ENCODE measurements around the gene CLPTM1L.
"Not testable (repeated sequence)": the region's sequence is repeated elsewhere in the genome, so short reads cannot be mapped to it uniquely, and the experiment has no call there.

The CLPTM1L gene

DNA sequence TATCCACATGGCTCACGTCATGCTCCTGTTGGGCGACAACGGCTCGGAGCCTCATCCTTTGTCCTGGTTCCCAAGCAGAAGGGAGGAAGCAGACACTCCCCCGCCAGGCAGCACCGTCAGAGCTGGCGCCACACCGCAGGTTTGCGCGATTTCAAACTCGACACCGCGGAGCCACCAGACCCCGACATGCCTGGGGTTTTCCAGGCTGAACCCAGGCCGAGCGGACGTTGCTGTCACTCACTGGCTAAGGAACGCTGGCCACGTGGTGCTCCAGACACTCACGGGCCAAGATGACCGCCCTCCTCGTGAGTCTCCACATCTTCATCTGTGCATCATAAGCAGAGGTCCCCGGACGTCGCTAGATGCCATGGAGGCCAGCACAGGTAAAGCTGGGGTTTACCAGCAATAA lies 59.0 kb downstream of the CLPTM1L start:
- DNase-seq = no peak

DNA sequence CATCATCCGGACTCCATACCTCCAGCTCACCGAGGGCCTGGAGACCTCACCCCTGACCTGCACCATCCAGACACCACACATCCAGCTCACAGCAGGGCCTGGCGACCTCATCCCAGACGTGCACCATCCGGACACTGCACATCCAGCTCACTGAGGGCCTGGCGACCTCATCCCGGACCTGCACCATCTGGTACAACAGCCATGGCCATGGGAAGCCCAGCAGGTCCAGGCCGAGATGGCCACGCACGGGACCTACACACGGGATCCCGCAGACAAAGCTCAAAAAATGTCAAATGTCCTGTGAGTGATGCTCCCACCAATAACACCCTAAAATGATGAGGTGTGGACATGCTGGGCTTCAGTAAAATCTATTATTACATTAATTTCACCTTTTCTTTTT lies 59.8 kb downstream of the CLPTM1L start:
- no peak for DNase-seq

DNA sequence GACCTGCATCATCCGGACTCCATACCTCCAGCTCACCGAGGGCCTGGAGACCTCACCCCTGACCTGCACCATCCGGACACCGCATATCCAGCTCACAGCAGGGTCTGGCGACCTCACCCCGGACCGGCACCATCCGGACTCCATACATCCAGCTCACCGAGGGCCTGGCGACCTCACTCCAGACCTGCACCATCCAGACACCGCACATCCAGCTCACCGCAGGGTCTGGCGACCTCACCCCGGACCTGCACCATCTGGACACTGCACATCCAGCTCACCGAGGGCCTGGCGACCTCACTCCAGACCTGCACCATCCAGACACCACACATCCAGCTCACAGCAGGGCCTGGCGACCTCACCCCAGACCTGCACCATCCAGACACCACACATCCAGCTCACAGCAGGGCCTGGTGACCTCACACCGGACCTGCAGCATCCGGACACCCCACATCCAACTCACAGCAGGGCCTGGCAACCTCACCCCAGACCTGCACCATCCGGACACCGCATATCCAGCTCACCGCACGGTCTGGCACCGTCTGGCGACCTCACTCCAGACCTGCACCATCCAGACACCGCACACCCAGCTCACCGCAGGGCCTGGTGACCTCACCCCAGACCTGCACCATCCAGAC lies 60.4 kb downstream of the CLPTM1L start:
- not testable (repeated sequence) for DNase-seq

DNA sequence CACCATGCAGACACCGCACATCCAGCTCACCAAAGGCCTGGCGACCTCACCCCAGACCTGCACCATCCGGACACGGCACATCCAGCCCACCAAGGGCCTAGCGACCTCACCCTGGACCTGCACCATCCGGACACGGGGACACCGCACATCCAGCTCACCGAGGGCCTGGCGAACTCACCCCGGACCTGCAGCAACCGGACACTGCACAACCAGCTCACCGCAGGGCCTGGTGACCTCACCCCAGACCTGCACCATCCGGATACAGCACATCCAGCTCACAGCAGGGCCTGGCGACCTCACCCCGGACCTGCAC lies 61.2 kb downstream of the CLPTM1L start:
- DNase-seq = not testable (repeated sequence)

DNA sequence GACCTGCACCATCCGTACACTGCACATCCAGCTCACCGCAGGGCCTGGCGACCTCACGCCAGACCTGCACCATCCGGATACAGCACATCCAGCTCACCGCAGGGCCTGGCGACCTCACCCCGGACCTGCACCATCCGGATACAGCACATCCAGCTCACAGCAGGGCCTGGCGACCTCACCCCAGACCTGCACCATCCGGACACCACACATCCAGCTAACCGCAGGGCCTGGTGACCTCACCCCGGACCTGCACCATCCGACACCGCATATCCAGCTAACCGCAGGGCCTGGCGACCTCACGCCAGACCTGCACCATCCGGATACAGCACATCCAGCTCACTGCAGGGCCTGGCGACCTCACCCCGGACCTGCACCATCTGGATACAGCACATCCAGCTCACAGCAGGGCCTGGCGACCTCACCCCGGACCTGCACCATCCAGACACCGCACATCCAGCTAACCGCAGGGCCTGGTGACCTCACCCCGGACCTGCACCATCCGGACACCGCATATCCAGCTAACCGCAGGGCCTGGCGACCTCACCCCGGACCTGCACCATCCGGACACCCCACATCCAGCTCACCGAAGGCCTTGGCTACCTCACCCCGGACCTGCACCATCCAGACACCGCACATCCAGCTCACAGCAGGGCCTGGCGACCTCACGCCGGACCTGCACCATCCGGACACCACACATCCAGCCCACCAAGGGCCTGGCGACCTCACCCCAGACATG lies 61.7 kb downstream of the CLPTM1L start:
- DNase-seq = not testable (repeated sequence)

DNA sequence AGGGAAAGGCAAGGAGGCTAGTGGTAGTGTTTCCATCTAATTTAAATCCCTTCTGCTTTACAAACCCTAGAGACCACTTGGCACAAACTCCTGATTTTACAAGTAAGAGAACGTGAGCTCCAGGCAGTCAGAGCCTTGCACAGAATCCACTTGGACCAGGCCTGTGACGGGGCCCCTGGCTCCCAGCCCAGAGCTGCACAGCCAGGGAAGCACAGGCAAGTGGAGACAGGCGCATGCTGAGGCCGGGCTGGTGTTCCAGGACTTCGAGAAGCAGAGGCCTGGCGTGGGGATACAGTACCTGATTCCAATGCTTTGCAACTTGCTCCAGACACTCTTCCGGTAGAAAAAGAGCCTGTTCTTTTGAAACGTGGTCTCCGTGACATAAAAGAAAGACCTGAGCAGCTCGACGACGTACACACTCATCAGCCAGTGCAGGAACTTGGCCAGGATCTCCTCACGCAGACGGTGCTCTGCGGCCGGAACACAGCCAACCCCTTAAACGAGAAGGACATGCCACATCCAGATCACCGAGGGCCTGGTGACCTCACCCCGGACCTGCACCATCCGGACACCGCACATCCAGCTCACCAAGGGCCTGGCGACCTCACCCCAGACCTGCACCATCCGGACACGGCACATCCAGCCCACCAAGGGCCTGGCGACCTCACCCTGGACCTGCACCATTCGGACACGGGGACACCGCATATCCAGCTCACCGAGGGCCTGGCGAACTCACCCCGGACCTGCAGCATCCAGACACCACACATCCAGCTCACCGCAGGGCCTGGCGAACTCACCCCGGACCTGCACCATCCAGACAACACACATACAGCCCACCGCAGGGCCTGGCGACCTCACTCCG lies 62.5 kb downstream of the CLPTM1L start:
- DNase-seq = no peak

DNA sequence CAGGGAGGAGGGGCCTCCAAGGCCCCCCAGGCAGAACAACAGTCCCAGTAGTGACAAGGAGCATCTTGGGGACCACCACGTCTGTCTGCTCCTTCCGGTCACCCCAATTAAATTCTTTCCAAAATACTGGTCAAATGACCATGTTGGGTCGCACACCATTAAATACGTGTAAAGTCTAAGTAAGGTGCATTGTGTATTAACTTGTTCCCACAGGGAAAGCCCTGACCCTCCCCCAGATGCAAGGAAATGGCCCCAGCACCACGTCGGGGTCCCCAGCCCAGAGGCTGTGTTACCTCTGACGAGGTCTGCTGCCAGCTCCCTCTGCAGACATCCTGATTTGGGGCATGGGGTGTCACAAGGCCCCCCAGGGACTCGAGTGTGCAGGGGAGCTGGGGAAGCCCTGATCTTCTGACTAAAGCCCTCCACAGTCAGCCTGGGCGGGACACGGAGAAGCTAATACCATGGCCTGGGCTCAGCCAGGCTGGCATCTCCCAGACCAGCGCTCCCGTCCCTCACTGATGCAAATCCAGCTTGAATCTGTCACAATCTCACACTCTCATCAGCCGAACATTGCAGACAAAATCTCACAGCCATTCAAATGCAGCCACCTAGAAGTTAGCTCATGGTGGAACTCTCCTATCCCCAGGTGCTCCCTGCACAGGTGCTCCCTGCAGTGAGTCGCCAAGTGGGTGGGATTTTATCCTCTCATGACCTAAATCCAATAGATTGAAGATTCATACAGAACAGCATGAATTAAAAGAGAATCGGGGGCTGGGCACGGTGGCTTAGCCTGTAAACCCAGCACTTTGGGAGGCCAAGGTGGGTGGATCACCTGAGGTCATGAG lies 63.6 kb downstream of the CLPTM1L start:
- DNase-seq = no peak

DNA sequence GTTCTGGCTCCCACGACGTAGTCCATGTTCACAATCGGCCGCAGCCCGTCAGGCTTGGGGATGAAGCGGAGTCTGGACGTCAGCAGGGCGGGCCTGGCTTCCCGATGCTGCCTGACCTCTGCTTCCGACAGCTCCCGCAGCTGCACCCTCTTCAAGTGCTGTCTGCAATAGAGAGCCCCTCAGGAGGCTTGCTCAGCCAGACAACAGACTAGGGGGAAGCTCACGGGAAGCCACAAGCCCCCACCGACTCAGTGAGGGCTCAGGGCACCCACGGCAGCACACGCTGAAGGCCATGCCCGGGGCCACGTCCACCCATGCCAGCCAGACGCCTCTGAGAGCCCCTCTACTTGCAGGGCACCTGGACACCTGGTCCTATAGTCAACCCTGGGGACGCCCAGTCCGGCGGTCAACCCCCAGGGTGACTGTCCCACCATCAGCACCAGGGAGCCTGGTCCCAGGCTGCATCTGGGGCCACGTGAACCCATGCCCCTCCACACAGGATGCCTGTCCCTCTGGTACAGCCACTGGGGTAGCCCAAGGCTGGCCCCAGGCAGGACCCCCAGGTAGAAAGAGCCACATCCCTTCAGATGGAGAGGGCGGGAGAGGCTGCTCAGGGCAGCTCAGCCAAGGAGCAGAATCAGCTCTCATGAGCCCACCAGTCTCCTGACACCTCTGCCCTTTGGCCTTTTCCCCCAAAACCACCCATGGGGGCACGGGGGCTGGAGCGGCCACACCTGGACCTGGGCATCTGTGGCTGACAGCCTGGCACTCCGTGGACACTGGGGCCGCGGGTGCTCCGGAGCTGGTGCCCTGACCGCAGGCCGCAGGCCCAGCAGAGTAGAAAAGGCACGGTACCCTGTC lies 64.5 kb downstream of the CLPTM1L start:
- no peak for DNase-seq

DNA sequence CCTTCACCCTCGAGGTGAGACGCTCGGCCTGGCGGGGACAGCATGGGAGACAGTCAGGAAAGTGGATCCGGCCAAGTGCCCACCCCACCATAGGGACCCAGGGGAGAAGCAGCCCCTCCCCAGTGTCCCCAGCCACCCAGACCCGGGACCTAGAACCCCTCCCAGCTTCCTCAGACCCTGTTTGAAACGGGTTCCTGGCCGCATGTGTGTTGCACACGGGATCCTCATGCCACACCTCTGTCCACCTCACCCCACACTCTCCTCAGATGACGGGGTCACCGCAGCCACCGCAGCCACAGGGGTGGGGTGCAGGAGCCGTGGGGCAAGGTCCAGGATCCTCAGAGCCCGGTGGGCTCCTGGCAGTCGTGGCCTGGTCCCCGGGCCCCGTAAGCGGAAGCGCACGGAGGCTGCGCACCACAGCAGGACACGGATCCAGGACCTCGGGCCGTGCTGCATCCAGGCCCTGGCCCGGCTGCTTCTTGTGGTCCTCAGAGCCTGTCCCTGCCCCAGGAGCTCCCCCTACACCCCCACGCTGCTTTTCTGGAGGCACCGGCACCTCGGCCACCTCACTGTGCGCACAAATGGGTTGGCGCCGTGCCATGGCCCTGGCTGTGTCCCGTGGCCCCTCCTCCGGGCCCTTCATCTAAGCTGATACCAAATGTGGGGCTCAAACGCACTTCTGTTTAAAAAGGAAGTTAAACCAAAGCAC lies 65.3 kb downstream of the CLPTM1L start:
- DNase-seq = no peak

DNA sequence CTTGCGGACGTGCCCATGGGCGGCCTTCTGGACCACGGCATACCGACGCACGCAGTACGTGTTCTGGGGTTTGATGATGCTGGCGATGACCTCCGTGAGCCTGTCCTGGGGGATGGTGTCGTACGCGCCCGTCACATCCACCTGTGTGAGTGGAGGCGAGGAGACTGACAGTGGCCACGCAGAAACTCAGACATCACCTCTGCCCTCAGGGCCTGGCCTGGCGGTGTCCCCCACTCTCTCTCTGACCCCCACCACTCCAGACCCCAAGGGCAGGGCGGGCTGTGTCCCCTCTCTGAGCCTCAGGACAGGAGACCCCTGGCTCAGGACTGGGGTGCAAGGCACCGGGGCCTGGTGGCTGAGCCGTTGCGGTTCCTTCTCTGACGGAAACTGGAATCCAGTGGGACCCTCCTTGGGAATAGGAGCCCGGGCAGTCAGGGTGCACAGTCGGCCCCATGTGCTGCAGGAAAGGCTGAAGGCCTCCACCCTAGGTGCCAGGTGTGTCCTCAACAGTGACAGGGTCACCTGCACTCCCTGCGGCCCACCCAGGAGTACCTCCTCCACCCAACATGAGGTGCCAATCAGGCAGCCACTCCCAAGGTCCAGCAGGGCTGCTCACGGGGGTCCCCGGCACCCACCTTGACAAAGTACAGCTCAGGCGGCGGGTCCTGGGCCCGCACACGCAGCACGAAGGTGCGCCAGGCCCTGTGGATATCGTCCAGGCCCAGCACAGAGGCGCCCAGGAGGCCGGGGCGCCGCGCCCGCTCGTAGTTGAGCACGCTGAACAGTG lies 66.0 kb downstream of the CLPTM1L start:
- DNase-seq = no peak

DNA sequence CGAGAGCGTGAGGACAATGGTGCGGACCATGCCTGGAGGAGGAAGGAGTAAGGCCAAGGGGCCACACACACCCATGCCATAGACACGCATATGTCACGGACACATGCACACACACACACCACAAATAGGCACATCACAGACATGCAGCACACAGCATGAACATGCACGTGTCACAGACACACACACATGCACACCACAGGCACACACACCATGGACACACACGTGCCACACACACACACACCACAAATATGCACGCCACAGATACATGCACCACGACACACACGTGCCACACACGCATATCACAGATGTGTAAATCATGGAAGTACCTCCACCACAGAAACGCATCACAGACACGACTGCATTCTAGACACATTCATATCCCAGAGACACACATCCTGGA lies 66.7 kb downstream of the CLPTM1L start:
- DNase-seq = no peak

DNA sequence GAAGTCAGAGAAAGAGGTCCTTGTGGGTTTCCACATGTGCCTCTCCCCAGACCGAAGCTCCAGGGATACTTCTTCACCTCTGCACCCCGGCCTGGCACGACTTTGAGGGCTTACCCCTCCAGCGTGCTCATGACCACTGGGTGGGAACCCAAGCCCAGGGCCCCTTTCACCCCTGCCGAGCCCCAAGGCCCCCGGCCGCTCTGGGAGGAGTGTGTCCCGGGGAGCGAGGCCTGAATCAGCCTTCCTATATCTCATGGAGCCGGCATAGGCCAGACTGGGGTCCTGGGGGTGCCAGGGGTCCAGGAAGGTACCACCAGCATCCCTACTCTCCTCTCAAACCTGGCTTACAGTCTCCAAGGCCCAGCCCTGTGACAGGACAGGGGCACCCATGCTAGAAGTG lies 67.1 kb downstream of the CLPTM1L start:
- no peak for DNase-seq

DNA sequence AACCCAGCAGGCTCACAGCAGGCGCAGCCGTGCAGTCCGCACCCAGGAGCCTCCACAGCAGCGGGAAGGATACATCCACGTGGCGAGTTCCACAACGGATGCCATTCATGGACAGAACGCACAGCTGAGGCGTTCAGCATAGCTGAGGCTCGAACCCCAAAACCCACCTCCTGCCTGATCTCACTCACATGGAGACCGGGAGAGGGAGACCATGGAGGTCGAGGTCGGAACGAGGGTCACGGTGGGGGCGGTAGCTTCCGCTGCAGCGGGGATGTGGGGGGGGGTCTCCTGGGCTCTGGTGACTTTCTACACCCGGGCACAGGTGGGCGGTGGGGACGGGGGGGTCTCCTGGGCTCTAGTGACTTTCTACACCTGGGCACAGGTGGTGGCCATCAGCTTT lies 67.6 kb downstream of the CLPTM1L start:
- no peak for DNase-seq

DNA sequence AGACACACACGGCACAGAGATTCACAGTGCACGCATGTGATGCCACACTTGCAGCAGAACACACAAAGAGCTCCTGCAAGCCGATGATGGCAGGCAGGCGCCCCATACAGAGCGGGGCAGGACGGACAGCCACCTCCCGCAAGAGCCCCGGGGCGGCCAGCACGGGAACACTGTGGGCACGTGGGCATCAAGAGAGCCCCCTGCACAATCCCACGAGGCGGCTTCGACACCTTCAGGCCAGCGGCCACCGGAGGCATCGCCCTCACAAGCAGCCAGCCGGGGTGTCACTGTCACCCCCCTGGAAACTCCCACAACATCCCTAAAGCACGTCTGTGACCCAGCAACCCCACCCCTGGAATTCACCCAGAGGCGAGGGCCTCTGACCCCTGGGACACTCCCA lies 68.0 kb downstream of the CLPTM1L start:
- no peak for DNase-seq

DNA sequence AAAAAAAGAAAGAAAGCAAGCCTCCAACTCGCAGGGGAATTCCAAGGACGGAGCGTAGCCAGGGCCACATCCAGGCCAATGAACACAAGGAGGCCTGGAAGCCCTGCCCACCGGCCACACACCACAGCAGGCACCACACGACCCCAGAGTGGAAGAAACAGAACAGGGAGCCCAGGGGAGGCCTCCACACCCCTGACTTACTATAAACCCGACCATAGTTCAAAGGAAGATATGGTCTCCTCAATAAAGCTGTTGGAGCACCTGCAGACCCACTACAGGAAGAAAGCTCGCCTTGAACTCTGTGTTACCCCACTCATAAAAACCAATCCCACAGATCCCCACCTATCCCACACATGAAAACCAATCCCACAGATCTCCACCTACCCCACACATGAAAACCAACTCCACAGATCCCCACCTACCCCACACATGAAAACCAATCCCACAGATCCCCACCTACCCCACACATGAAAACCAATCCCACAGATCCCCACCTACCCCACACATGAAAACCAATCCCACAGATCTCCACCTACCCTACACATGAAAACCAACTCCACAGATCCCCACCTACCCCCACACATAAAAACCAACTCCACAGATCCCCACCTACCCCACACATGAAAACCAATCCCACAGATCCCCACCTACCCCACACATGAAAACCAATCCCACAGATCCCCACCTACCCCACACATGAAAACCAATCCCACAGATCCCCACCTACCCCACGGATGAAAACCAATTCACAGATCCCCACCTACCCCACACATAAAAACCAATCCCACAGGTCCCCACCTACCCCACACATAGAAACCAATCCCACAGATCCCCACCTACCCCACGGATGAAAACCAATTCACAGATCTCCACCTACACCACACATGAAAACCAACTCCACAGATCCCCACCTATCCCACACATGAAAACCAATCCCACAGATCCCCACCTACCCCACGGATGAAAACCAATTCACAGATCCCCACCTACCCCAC lies 69.2 kb downstream of the CLPTM1L start:
- not testable (repeated sequence) for DNase-seq

DNA sequence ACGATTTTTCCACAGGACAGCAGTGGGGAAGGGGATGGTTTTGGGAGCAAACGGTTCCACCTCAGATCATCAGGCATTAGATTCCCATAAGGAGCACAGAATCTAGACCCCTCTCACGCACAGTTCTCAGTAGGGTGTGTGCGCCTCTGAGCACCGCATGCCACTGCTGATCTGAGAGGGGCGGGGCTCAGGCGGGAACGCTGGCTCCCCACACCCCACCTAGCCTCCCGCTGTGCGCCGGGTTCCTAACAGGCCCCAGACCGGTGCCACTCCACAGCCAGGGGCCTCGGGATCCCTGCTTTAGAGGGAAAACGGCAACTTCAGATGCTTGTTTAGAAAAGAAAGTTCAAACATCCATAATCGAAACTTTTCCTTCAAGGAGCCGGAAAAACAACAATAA lies 70.4 kb downstream of the CLPTM1L start:
- DNase-seq = no peak

DNA sequence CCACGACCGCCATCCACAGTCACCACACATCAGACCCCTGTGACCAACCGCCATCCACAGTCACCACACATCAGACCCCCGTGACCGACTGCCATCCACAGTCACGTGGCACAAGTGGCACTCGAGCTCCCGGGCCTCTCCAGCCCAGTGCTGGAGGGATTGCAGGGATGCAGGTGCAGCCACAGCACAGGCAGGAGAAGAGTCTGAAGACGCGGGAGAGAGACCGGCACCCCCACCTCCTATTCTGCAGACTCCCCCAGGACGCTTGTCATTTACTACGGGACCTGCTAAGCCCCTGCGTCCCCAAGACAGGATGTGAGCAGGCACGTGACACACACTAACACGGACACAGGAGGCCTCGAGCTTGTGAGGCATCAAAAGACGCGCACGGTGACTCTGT lies 71.2 kb downstream of the CLPTM1L start:
- DNase-seq = no peak

DNA sequence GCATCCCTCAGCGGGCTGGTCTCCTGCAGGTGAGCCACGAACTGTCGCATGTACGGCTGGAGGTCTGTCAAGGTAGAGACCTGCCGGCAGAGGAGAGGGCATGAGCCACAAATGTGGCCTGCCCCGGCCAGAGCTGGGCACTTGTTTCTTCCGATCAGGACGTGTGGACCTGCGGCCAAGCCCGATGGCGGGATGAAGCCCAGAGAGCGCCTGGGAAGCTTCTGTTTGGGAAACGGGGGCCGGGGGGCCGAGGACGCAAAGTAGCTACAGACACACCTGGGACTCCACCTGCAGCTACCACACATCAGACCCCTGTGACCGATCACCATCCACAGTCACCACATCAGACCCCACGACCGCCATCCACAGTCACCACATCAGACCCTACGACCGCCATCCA lies 72.7 kb downstream of the CLPTM1L start:
- no peak for DNase-seq
